K562 (cell line): ENCODE data around the gene PCDHA5. TPM values are rescaled to one million over a fixed set of nuclear protein-coding genes. Genes with fewer than 3 reads are reported as not detected.
A peak's percentile ranks its signal among the peaks of the same experiment; 100 is the strongest.

Source experiments
- ATAC-seq: fragments of 200-7000 bp; cut with Tn5 transposase; 3 replicates; pipeline ENCODE4 v1.9.1; 2020; ENCODE audit warnings: moderate library complexity
- BruUV-seq: library from RNA; stranded (reverse); fragments of 400-500 nt; replicated peaks from 2 replicates; lab custom pipeline; 2021; lab: Mats Ljungman, UMichigan
- CTCF ChIA-PET: fragments of 300-600 bp; formaldehyde crosslinking; extraction: SDS; loops from one replicate; lab custom pipeline; 2021; ENCODE audit warnings: low intra/inter-chr PET ratio; lab: Yijun Ruan, JAX
- POLR2A ChIA-PET: fragments of 300-600, 350-650 bp; sonication (Branson Sonifier 250); formaldehyde crosslinking; extraction: SDS; loops from one replicate; lab custom pipeline; 2021; ENCODE audit warnings: antibody characterized with exemption, inconsistent platforms; lab: Yijun Ruan, JAX
- DNase-seq, 4 experiments: peaks; one replicate each; pipeline versions ENCODE4 v3.0.0 to v3.0.0-alpha.2; 2011 to 2018; ENCODE audit warnings: low spot score in 3 of 4, mixed read lengths in 3 of 4; ENCODE audit errors: extremely low read depth in 1 of 4
- FAIRE-seq: peaks from 2 replicates; lab custom pipeline; 2011; peaks lifted over from hg19 to GRCh38; lab: Jason Lieb, UNC
- H2AFZ ChIP-seq: 2 replicates; pipeline ENCODE4 v1.6.0; 2011; ENCODE audit warnings: low read depth, low read length, control low read depth, inconsistent platforms
- H3K27ac ChIP-seq: fragments of 200-600 bp; 3 replicates; pipeline ENCODE4 v1.8.0; 2011; ENCODE audit warnings: low read depth, mild to moderate bottlenecking, control low read depth, inconsistent platforms, low read length, moderate library complexity, mixed read lengths; ENCODE audit errors: extremely low read depth
- H3K27me3 ChIP-seq, 2 experiments: fragments of 300-600 bp in 1 of 2; 2 replicates in 1 of 2; 3 replicates in 1 of 2; pipeline versions ENCODE4 v1.6.0 to v1.8.0; 2011; ENCODE audit warnings: inconsistent platforms in 2 of 2, low read length in 2 of 2, mild to moderate bottlenecking in 1 of 2, mixed read lengths in 1 of 2, moderate library complexity in 1 of 2; ENCODE audit not compliant: control insufficient read depth in 2 of 2, insufficient read depth in 2 of 2
- H3K36me3 ChIP-seq: fragments of 300-600 bp; 3 replicates; pipeline ENCODE4 v1.8.0; 2011; ENCODE audit warnings: mild to moderate bottlenecking, low read length, inconsistent platforms; ENCODE audit not compliant: control insufficient read depth, insufficient read depth
- H3K4me1 ChIP-seq, 2 experiments: fragments of 200-600 bp in 1 of 2; replicated peaks in 1 of 2; 2 replicates in 1 of 2; 3 replicates in 1 of 2; pipeline versions ENCODE4 v1.5.1 to v1.8.0; 2011; ENCODE audit warnings: inconsistent platforms in 2 of 2, low read length in 2 of 2, mild to moderate bottlenecking in 1 of 2, mixed read lengths in 1 of 2, moderate library complexity in 1 of 2; ENCODE audit not compliant: control insufficient read depth in 2 of 2, insufficient read depth in 2 of 2
- H3K4me2 ChIP-seq: 2 replicates; pipeline ENCODE4 v1.6.1; 2011; ENCODE audit warnings: low read length, control low read depth, inconsistent platforms, mixed read lengths; ENCODE audit not compliant: insufficient read depth
- H3K4me3 ChIP-seq: fragments of 200-600 bp; sonication (generic), shearing (Covaris generic); 2 replicates; pipeline ENCODE4 v1.5.1; 2016; ENCODE audit warnings: control low read depth, inconsistent platforms
- H3K79me2 ChIP-seq: fragments of 200-600 bp; 3 replicates; pipeline ENCODE4 v1.8.0; 2011; ENCODE audit warnings: low read length, inconsistent platforms; ENCODE audit not compliant: control insufficient read depth, insufficient read depth
- H3K9ac ChIP-seq, 2 experiments: 2 replicates each; pipeline versions ENCODE4 v1.6.0 to v1.6.1; 2011; ENCODE audit warnings: low read depth in 2 of 2, low read length in 2 of 2, control low read depth in 1 of 2, inconsistent platforms in 1 of 2, mild to moderate bottlenecking in 1 of 2, mixed read lengths in 1 of 2; ENCODE audit not compliant: insufficient read depth in 1 of 2
- H3K9me1 ChIP-seq: one replicate; pipeline ENCODE4 v1.6.0; 2011; ENCODE audit warnings: inconsistent platforms, mild to moderate bottlenecking, low read length, moderate library complexity; ENCODE audit not compliant: control insufficient read depth, insufficient read depth
- H3K9me3 ChIP-seq: replicated peaks from 2 replicates; pipeline ENCODE4 v1.5.1; 2011; ENCODE audit warnings: low read depth, low read length, inconsistent platforms; ENCODE audit not compliant: control insufficient read depth, insufficient read depth
- H4K20me1 ChIP-seq: replicated peaks from 2 replicates; pipeline ENCODE4 v1.6.1; 2011; ENCODE audit warnings: low read length, inconsistent platforms, mixed read lengths; ENCODE audit not compliant: control insufficient read depth, insufficient read depth
- RBM39 ChIP-seq: fragments of 200-400 bp; formaldehyde crosslinking; optimal IDR thresholded peaks from 2 replicates; pipeline ENCODE3; 2018; ENCODE audit warnings: low read depth, low read length
- ZEB2 ChIP-seq: fragments of 450-650 bp; IDR thresholded peaks from 2 replicates; pipeline ENCODE4 v1.6.1; 2016
- ZNF124 ChIP-seq: sonication (generic); formaldehyde crosslinking; IDR thresholded peaks from 2 replicates; pipeline ENCODE4 v1.8.1; 2022; ENCODE audit warnings: missing genetic modification reagents
- WGBS: fragments of 100-300 bp; shearing (Covaris generic); methylation state at CpG from one replicate; pipeline ENCODE4 v1.1.6; 2016; ENCODE audit warnings: low coverage, mixed read lengths; ENCODE audit not compliant: insufficient coverage; ENCODE audit errors: missing lambda C conversion rate; 5-methylcytosine and 5-hydroxymethylcytosine counted together
- in situ Hi-C: fragments of 300-500 bp; cut with MboI; formaldehyde crosslinking; loops from 4 replicates; pipeline ENCODE4 v1.15.0; 2018; ENCODE audit warnings: inconsistent platforms, mixed read lengths
- intact Hi-C: fragments of 100-400 bp; cut with micrococcal nuclease; formaldehyde crosslinking; loops from 2 replicates; pipeline ENCODE4 v1.14.2; 2022
- polyA plus RNA-seq, 8 experiments: library from polyadenylated mRNA; depleted of rRNA in 4 of 8; stranded (reverse) in 5 of 8; unstranded in 3 of 8; fragments of >200 nt; fragmentation: Nextera tagmentation in 2 of 8; fragmentation: Illumina TruSeq in 1 of 8; extraction: Ambion mirVana in 2 of 8; extraction: Trizol in 1 of 8; gene quantifications; 2 replicates each; pipeline versions ENCODE4 v1.2.1 to v1.2.3, GENCODE V29; 2011 to 2014; ENCODE audit warnings: inconsistent platforms in 1 of 8, missing spikeins in 1 of 8
- total RNA-seq, 7 experiments: library from RNA; depleted of rRNA in 6 of 7; stranded (reverse); fragments of >200 nt in 6 of 7; fragmentation: Illumina TruSeq in 2 of 7; extraction: Trizol in 2 of 7; gene quantifications; 2 replicates each; pipeline versions ENCODE4 v1.2.1 to v1.2.3, GENCODE V29; 2011 to 2021; ENCODE audit warnings: low replicate concordance in 1 of 7
- TF ChIP-seq, protein P1 (sequence below), 3 experiments: IDR thresholded peaks in 2 of 3; conservative IDR thresholded peaks in 1 of 3; 2 replicates each; pipeline ENCODE4 v1.5.1; 2011 to 2012; ENCODE audit warnings: low read length in 3 of 3, mild to moderate bottlenecking in 3 of 3, control low read depth in 2 of 3, improper control_type of control experiment in 1 of 3, inconsistent platforms in 1 of 3, low read depth in 1 of 3, mixed read lengths in 1 of 3, moderate library complexity in 1 of 3; ENCODE audit not compliant: insufficient read depth in 2 of 3

The PCDHA5 gene
- total and polyA plus RNA-seq, 9 of the 15 experiments (the other 6 are each of a cell fraction or from before 2014, with no cell fraction given) = not detected

GRCh38 chr5:140794595-140795258 lies 26.7 kb upstream of the PCDHA5 start, which contains the start of gene PCDHA2:
PCDHA2 (plus strand) TSS chr5:140794852.
- H3K4me3 ChIP-seq = no peak within 1 kb of the TSS
- no peaks in the 10 kb centered on the region for H3K36me3 ChIP-seq
- WGBS = 4% methylated on average over 23 of the region's 27 CpGs
- ATAC-seq (peak; percentile 77), DNase-seq (peak in 1 of 4 experiments; percentile 6), FAIRE-seq (no peak)
- TF ChIP-seq ZNF124 (CRISPR knock-in tag) = no peak
- TF ChIP-seq, protein P1, sequence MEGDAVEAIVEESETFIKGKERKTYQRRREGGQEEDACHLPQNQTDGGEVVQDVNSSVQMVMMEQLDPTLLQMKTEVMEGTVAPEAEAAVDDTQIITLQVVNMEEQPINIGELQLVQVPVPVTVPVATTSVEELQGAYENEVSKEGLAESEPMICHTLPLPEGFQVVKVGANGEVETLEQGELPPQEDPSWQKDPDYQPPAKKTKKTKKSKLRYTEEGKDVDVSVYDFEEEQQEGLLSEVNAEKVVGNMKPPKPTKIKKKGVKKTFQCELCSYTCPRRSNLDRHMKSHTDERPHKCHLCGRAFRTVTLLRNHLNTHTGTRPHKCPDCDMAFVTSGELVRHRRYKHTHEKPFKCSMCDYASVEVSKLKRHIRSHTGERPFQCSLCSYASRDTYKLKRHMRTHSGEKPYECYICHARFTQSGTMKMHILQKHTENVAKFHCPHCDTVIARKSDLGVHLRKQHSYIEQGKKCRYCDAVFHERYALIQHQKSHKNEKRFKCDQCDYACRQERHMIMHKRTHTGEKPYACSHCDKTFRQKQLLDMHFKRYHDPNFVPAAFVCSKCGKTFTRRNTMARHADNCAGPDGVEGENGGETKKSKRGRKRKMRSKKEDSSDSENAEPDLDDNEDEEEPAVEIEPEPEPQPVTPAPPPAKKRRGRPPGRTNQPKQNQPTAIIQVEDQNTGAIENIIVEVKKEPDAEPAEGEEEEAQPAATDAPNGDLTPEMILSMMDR (IDR thresholded peaks at IDR 0.05 in 2 of 3, conservative IDR thresholded peaks at IDR 0.05 in 1 of 3; ENCODE audit: insufficient read depth in 2 of 3, low read depth in 1 of 3, low read length in 3 of 3) = peak in 2 of 3 experiments; percentile 20 to 39; a peak in 3 of 6 replicates
- TF ChIP-seq RBM39 = no peak
- TF ChIP-seq ZEB2 = no peak
- H3K9ac ChIP-seq = no peak within 1 kb of the TSS
- BruUV-seq = no TSS peak
- no peaks in the 10 kb centered on the region for H3K27me3 ChIP-seq
- no peaks in the 10 kb centered on the region; a peak in 1 of 5 replicates for H3K4me1 ChIP-seq
- no peak within 1 kb of the TSS for H3K4me2 ChIP-seq
- ChIA-PET CTCF (interaction anchor here (1.0 kb wide), 1 partner anchor 60 kb away, joined by 4 read pairs; no protein-coding TSS in a partner anchor), POLR2A (interaction anchor here (1.0 kb wide), 1 partner anchor 14 kb away, joined by 3 read pairs; no protein-coding TSS in a partner anchor)
- no peak within 1 kb of the TSS for H3K27ac ChIP-seq
- H2AFZ ChIP-seq = 0 out of 2 replicates have a peak within 1 kb of the TSS, but pooled peaks have one; percentile 26
- no peaks in the 10 kb centered on the region for H3K9me3 ChIP-seq
- no peaks in the 10 kb centered on the region for H3K9me1 ChIP-seq
- intact Hi-C loops (no loop called here), in situ Hi-C loops (no loop called here)
- H3K79me2 ChIP-seq = no peaks in the 10 kb centered on the region
- H4K20me1 ChIP-seq = no peaks in the 10 kb centered on the region
